Liver (tissue), 9 donors: ENCODE measurements around the gene VCP. TPM values are rescaled to one million over a fixed set of nuclear protein-coding genes. Genes with fewer than 3 reads are reported as not detected.
A peak's percentile ranks its signal among the peaks of the same experiment; 100 is the strongest.

Source experiments
- DNase-seq: peaks from one replicate; pipeline ENCODE4 v3.0.0-alpha.2; 2017; ENCODE audit warnings: low spot score
- H3K27ac ChIP-seq, 2 donors: one replicate each; pipeline ENCODE4 v1.7.0; 2013; ENCODE audit warnings: inconsistent platforms in 2 of 2, low read length in 2 of 2, control low read depth in 1 of 2, low read depth in 1 of 2, mild to moderate bottlenecking in 1 of 2
- H3K27me3 ChIP-seq, 4 donors: one replicate each; pipeline versions ENCODE4 v1.6.1 to v1.7.0; 2013; ENCODE audit warnings: low read length in 3 of 4, inconsistent platforms in 1 of 4, mild to moderate bottlenecking in 1 of 4, moderate library complexity in 1 of 4; ENCODE audit not compliant: control insufficient read depth in 4 of 4, insufficient read depth in 4 of 4
- H3K36me3 ChIP-seq, 4 donors: one replicate each; pipeline versions ENCODE4 v1.6.1 to v1.7.0; 2013; ENCODE audit warnings: low read length in 3 of 4, mild to moderate bottlenecking in 3 of 4, low read depth in 1 of 4, moderate library complexity in 1 of 4; ENCODE audit not compliant: control insufficient read depth in 4 of 4, insufficient read depth in 3 of 4
- H3K4me1 ChIP-seq, 4 donors: one replicate each; pipeline versions ENCODE4 v1.6.1 to v1.7.0; 2013; ENCODE audit warnings: low read length in 3 of 4, mild to moderate bottlenecking in 3 of 4, moderate library complexity in 1 of 4; ENCODE audit not compliant: control insufficient read depth in 4 of 4, insufficient read depth in 4 of 4
- H3K4me3 ChIP-seq, 3 donors: one replicate each; pipeline versions ENCODE4 v1.6.1 to v1.7.0; 2013; ENCODE audit warnings: low read length in 3 of 3, control low read depth in 1 of 3, low read depth in 1 of 3, mild to moderate bottlenecking in 1 of 3
- H3K9ac ChIP-seq, 2 donors: one replicate each; pipeline ENCODE4 v1.7.0; 2013; ENCODE audit warnings: low read length in 2 of 2, mild to moderate bottlenecking in 2 of 2, moderate library complexity in 2 of 2, control low read depth in 1 of 2, low read depth in 1 of 2
- H3K9me3 ChIP-seq, 4 donors: one replicate each; pipeline versions ENCODE4 v1.6.1 to v1.7.0; 2013; ENCODE audit warnings: low read length in 3 of 4; ENCODE audit not compliant: control insufficient read depth in 4 of 4
- CTCF ChIP-seq: fragments of 150-350 bp; IDR thresholded peaks from 2 replicates; pipeline ENCODE4 v1.5.1; 2017; ENCODE audit warnings: improper control_type of control experiment, low read depth, low read length; ENCODE audit not compliant: missing input control
- EGR1 ChIP-seq, 2 donors: IDR thresholded peaks; 2 replicates each; pipeline ENCODE4 v1.6.1; 2016 to 2018; ENCODE audit warnings: antibody characterized with exemption in 2 of 2, low read depth in 2 of 2
- FOXA1 ChIP-seq: IDR thresholded peaks from 2 replicates; pipeline ENCODE4 v1.6.1; 2016; ENCODE audit warnings: antibody characterized with exemption
- FOXA2 ChIP-seq: IDR thresholded peaks from 2 replicates; pipeline ENCODE4 v1.6.1; 2016; ENCODE audit warnings: antibody characterized with exemption
- GABPA ChIP-seq, 2 donors: IDR thresholded peaks in 1 of 2; conservative IDR thresholded peaks in 1 of 2; 2 replicates each; pipeline ENCODE4 v1.6.1; 2016; ENCODE audit warnings: antibody characterized with exemption in 2 of 2, mild to moderate bottlenecking in 1 of 2, moderate library complexity in 1 of 2
- HNF4A ChIP-seq, 2 donors: conservative IDR thresholded peaks; 2 replicates each; pipeline ENCODE4 v1.6.1; 2016; ENCODE audit warnings: antibody characterized with exemption in 2 of 2, mild to moderate bottlenecking in 2 of 2
- HNF4G ChIP-seq: IDR thresholded peaks from 2 replicates; pipeline ENCODE4 v1.6.1; 2016; ENCODE audit warnings: antibody characterized with exemption
- JUND ChIP-seq, 2 donors: IDR thresholded peaks; 2 replicates each; pipeline ENCODE4 v1.6.1; 2016; ENCODE audit warnings: antibody characterized with exemption in 2 of 2
- NR2F2 ChIP-seq: IDR thresholded peaks from 2 replicates; pipeline ENCODE4 v1.6.1; 2016; ENCODE audit warnings: antibody characterized with exemption
- RAD21 ChIP-seq, 2 donors: IDR thresholded peaks; 2 replicates each; pipeline ENCODE4 v1.6.1; 2016; ENCODE audit warnings: antibody characterized with exemption in 2 of 2, mild to moderate bottlenecking in 2 of 2
- SP1 ChIP-seq: IDR thresholded peaks from 2 replicates; pipeline ENCODE4 v1.6.1; 2018; ENCODE audit warnings: antibody characterized with exemption, mild to moderate bottlenecking
- TAF1 ChIP-seq: conservative IDR thresholded peaks from 2 replicates; pipeline ENCODE4 v1.6.1; 2016; ENCODE audit warnings: antibody characterized with exemption, mild to moderate bottlenecking
- YY1 ChIP-seq: IDR thresholded peaks from 2 replicates; pipeline ENCODE4 v1.6.1; 2016; ENCODE audit warnings: antibody characterized with exemption, mild to moderate bottlenecking
- WGBS: extraction: QIAGEN DNeasy Blood & Tissue Kit; methylation state at CpG from one replicate; pipeline ENCODE4 v1.1.7; 2013; 5-methylcytosine and 5-hydroxymethylcytosine counted together
- polyA plus RNA-seq, 2 donors: library from polyadenylated mRNA; stranded (reverse) in 1 of 2; unstranded in 1 of 2; fragments of 200-250 nt in 1 of 2; fragments of >200 nt in 1 of 2; fragmentation: Nextera tagmentation in 1 of 2; extraction: Ambion mirVana in 1 of 2; gene quantifications; one replicate each; pipeline versions ENCODE4 v1.2.1 to v1.2.3, GENCODE V29; 2013 to 2015
- total RNA-seq, 2 donors: library from RNA; depleted of rRNA; stranded (reverse); fragments of >200 nt; gene quantifications; one replicate each; pipeline ENCODE4 v1.2.3, GENCODE V29; 2014
- TF ChIP-seq, protein P1 (sequence below): IDR thresholded peaks from 2 replicates; pipeline ENCODE4 v1.6.1; 2016; ENCODE audit warnings: antibody characterized with exemption
- TF ChIP-seq, protein P2 (sequence below): IDR thresholded peaks from 2 replicates; pipeline ENCODE4 v1.6.1; 2016; ENCODE audit warnings: antibody characterized with exemption
- TF ChIP-seq, protein P3 (sequence below): IDR thresholded peaks from 2 replicates; pipeline ENCODE4 v1.6.1; 2016; ENCODE audit warnings: antibody characterized with exemption
- donor health status: healthy.
- donor health status: healthy.
- donor health status: healthy.
- donor health status: healthy.
- donor health status: healthy.

Gene VCP
- total and polyA plus RNA-seq, 4 donors: 57.6 to 248 (median 153) TPM

GRCh38 chr9:35071814-35072460 is 488 bp downstream of the VCP start (continued):
- TF ChIP-seq, protein P1, sequence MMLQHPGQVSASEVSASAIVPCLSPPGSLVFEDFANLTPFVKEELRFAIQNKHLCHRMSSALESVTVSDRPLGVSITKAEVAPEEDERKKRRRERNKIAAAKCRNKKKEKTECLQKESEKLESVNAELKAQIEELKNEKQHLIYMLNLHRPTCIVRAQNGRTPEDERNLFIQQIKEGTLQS: no peak

DNA sequence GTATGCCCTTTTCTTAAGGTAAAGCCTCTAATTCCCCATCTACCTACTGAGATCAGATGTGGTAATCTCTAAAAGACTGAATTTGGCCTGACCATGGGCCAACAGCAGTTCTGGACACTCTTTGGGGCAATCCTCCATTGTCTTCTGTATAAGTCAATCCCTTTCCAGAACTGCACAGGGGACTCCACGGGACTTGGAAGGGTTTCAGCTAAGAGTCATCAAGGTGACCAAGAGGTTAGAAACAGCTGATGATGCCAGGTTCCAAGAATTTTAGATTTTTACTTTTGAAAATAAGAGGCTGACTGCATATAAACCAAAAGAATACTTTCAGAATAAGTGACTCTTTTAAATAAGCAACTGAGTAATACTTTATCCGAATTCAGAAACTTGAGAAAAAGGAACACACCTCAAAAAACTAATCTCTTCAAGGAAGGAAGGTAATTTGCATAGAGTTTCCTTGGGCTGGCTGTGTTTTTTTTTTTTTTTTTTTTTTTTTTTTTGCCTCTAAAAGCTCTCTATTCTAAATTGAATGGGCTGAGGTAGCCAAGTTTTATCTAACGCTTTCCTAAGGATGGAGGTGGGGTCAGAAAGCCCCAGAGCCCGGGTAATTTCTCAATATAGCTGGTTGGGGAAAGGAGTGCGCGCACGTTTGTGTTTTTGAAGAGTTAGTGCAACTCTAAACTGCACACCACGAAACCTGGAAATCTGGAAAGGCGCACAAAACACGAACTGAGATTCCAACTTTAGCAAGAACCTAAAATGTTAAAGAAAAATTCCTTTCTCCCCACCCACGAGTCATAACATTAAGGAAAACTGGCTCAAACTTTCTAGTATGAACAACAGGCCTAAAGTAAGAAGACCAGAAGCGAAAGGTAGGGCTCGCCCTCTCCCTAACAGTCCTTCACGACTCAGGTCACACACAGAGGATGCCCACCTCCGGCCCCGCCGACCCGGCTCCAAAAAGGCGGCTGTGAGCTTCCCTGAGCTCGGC is 1.3 kb downstream of the VCP start:
- Histone ChIP-seq H3K9ac (peak overlapping the region; percentile 93 to 97), H3K4me3 (peak overlapping the region; percentile 88 to 99 (median 93)), H3K4me1 (peaks cover 9 to 31% (median 28%) of the 10 kb centered on the region in 4 donors), H3K27me3 (no peaks in the 10 kb centered on the region), H3K27ac (peak overlapping the region; percentile 98 to 100), H3K9me3 (no peaks in the 10 kb centered on the region), H3K36me3 (peaks cover 12 to 22% (median 19%) of the 10 kb centered on the region in 4 donors)
- DNase-seq: no peak
- TF ChIP-seq YY1 (no peak), NR2F2 (no peak), SP1 (no peak), CTCF (no peak), GABPA (IDR thresholded peaks at IDR 0.05 in 1 of 2, conservative IDR thresholded peaks at IDR 0.05 in 1 of 2) (no peak), FOXA1 (no peak), RAD21 (IDR thresholded peaks at IDR 0.05) (no peak), TAF1 (no peak), EGR1 (IDR thresholded peaks at IDR 0.05; ENCODE audit: low read depth in 2 of 2) (no peak), HNF4G (no peak), FOXA2 (no peak)
- TF ChIP-seq, protein P2, sequence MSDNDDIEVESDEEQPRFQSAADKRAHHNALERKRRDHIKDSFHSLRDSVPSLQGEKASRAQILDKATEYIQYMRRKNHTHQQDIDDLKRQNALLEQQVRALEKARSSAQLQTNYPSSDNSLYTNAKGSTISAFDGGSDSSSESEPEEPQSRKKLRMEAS: no peak
- TF ChIP-seq, protein P1: no peak
- 1% methylated on average over 20 of the region's 20 CpGs for WGBS

DNA sequence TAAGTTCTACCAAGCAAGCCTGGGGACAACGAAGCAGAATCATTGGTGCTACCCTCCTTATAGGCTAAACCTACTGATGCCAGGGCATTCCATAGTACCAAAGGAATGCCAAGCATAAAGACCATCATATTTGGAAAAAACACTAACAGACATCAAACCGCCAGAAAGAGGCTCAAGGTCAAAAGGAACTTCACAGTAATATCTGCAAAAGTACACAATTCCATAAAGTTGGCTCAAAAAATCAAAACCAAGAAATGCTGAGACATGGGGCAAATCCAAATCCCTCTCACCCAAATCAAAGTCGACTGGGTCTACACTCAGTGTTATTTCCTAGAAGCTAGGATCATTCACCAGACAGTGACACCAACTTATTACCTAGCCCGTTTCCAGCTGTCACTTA is 3.4 kb downstream of the VCP start:
- no peak overlapping the region for H3K4me3 ChIP-seq
- H3K9me3 ChIP-seq: no peaks in the 10 kb centered on the region
- no peak overlapping the region for H3K27ac ChIP-seq
- H3K4me1 ChIP-seq: peaks cover 9 to 31% (median 28%) of the 10 kb centered on the region in 4 donors
- WGBS: 76% methylated on average over 4 of the region's 4 CpGs
- H3K36me3 ChIP-seq: peaks cover 17 to 36% (median 35%) of the 10 kb centered on the region in 4 donors
- no peaks in the 10 kb centered on the region for H3K27me3 ChIP-seq
- H3K9ac ChIP-seq: no peak overlapping the region
- DNase-seq: no peak
- TF ChIP-seq HNF4A (conservative IDR thresholded peaks at IDR 0.05) (no peak), YY1 (no peak), FOXA2 (no peak), SP1 (no peak), RAD21 (IDR thresholded peaks at IDR 0.05) (no peak), TAF1 (no peak), EGR1 (IDR thresholded peaks at IDR 0.05; ENCODE audit: low read depth in 2 of 2) (no peak), JUND (IDR thresholded peaks at IDR 0.05) (no peak), FOXA1 (no peak), NR2F2 (no peak), GABPA (IDR thresholded peaks at IDR 0.05 in 1 of 2, conservative IDR thresholded peaks at IDR 0.05 in 1 of 2) (no peak), CTCF (no peak)
- TF ChIP-seq, protein P2: no peak
- TF ChIP-seq, protein P3, sequence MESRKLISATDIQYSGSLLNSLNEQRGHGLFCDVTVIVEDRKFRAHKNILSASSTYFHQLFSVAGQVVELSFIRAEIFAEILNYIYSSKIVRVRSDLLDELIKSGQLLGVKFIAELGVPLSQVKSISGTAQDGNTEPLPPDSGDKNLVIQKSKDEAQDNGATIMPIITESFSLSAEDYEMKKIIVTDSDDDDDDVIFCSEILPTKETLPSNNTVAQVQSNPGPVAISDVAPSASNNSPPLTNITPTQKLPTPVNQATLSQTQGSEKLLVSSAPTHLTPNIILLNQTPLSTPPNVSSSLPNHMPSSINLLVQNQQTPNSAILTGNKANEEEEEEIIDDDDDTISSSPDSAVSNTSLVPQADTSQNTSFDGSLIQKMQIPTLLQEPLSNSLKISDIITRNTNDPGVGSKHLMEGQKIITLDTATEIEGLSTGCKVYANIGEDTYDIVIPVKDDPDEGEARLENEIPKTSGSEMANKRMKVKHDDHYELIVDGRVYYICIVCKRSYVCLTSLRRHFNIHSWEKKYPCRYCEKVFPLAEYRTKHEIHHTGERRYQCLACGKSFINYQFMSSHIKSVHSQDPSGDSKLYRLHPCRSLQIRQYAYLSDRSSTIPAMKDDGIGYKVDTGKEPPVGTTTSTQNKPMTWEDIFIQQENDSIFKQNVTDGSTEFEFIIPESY: no peak
- TF ChIP-seq, protein P1: no peak
